HG03095 (cell line): Measurements from ENCODE around the gene HS6ST3.
"Not testable (repeated sequence)": the region's sequence is repeated elsewhere in the genome, so short reads cannot be mapped to it uniquely, and the experiment has no call there.

Source experiments
- ATAC-seq: cut with Tn5 transposase; IDR thresholded peaks from one replicate; pipeline ENCODE4 v1.9.1; 2021; ENCODE audit warnings: moderate library complexity; ENCODE audit not compliant: unreplicated experiment

HS6ST3 gene

DNA sequence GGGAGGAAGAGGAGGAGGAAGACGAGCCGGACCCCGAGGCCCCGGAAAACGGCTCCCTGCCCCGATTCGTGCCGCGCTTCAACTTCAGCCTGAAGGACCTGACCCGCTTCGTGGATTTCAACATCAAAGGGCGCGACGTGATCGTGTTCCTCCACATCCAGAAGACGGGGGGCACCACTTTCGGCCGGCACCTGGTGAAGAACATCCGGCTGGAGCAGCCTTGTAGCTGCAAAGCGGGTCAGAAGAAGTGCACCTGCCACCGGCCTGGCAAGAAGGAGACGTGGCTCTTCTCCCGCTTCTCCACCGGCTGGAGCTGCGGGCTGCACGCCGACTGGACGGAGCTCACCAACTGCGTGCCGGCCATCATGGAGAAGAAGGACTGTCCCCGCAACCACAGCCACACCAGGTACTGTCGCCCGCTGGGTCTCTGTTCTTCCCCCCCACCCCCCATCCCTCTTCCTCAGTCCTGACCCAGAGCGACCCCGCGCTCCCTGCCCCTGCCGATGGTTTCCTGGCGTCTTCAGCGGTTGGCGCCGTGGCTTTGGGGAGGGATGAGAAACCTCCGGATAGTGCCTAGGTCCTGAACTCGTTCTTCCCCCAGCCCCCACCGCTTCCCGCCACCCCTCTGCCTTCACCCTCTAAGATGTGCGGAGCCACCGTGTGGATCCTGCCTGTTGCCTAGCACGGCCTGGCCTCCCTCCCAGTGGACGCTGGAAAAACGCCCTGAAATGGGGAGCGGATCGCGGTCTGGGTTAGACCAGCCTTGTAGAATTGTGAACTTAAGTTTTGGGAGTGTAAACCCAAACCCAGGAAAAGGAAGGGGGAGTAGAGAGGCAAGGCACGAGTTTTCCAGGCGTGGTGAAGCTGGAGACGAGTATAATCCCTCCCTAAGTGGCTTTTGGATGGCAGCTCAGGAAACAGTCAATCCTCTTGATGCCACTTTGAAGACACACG is 1.5 kb downstream of the HS6ST3 start:
- no peak for ATAC-seq

DNA sequence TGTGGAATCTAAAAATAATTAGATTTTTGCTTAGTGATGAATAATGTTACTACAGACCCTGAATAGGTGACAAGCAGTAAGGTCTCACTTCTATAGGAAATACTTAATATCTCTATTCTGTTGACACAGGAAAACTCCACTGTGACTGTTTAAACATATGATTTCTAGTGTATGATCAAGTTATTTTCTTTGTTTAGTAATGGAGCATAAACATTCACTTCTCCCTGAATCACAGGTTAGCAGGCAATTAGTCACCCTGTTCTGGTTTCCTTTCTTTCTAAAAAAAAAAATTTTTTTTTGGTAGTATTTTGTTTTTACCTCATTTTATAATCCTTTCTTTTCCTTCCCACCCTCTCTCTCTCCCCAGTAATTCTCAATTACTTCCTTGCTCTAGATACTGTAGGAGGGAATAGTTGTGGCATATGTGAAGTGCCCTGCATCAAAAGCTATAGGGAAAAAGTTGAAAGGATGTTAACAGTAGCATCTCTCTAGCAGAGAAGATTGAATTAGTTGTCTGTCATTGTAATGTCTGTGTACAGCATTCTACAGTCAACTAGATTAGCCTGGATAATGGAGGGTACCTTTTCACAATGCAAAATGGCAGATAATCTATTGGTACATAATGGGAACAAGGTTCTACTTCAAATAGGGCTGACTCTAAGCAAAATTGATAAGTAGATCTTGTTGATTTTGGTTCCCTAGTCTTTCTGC is 3.5 kb downstream of the HS6ST3 start:
- no peak for ATAC-seq

GRCh38 chr13:96100457-96101220 is 10.7 kb downstream of the HS6ST3 start:
- ATAC-seq, result no peak

DNA sequence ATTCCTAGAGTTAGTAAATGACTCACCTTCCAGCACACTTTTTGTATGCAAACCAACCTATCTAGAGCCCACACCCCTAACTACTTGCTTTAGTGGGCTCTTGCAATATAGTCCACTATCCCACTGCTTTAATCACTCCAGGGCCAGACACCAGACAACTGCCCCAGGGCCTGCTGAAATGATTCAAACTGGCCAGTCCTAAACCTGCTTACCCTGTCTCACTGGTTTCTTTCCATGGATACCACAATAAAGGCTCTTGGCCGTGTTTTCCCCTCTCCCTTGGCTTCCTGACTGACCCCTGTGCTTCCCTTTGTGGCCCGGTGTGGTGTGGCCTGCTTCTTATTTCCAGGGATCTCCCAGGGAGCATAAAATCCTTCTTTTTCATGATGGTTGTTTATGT is 14.6 kb downstream of the HS6ST3 start:
- no peak for ATAC-seq

- not testable (repeated sequence) for ATAC-seq
Measured at GRCh38 chr13:96108072-96108471, 18.2 kb downstream of the HS6ST3 start.

DNA sequence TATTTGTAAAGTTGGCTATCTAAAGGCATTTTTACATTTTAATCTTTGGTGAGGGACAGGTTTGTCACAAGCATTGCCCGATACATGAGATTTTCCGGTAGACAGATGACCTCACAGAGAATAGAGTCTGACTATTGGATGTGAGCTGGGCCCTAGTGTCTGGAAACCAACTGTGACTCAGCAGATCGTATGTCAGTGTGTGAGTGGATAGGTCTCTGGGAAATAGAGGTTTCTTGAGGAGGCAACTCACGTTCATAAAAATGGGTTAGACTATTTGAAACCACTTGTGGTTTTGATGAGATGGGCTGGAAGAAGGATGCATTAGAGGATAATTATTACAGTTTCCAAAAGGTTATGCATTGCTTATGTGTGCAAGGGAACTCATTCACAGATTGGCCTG is 19.2 kb downstream of the HS6ST3 start:
- no peak for ATAC-seq

- no peak for ATAC-seq
Measured at GRCh38 chr13:96112936-96113335, 23.0 kb downstream of the HS6ST3 start.

DNA sequence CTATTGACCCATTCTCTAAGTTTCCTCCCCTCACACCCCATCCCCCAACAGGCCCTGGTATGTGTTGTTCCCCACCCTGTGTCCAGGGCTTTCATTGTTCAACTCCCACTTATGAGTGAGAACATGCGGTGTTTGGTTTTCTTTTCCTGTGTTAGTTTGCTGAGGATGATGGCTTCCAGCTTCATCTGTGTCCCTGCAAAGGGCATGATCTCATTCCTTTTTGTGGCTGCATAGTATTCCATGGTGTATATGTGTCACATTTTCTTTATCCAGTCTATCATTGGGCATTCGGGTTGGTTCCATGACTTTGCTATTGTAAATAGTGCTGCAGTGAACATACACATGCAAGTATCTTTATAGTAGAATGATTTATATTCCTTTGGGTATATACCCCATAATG is 25.5 kb downstream of the HS6ST3 start:
- ATAC-seq, result not testable (repeated sequence)

GRCh38 chr13:96119921-96120320 is 30.0 kb downstream of the HS6ST3 start:
- ATAC-seq, result no peak

DNA sequence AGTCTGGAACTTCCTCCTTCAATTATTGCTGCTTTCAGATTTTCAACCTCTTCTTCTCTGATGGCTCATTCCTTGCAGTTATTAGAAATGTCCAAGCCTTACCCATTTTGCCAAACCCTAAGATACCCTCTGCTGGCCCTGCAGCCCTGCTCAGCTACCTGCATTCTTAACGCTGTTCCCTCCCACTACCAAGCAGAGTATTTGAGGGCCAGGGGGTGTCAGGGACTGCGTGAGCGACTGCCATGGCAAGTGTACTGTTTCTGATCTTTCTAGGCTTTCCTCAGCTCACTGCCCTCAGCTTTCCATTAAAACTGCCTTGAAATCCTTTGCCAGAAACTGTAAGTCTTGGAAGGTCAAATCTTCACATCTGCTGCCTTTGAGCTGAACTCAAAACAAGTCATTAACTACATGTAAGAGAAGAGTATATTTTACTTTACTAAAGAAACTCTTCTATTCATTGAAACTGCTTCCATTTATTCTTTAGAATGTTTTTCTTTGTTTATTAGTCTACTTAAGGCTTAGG is 41.0 kb downstream of the HS6ST3 start:
- no peak for ATAC-seq

- ATAC-seq, result no peak
Measured at GRCh38 chr13:96141032-96141431, 51.1 kb downstream of the HS6ST3 start.

GRCh38 chr13:96159725-96160124 is 69.8 kb downstream of the HS6ST3 start:
- no peak for ATAC-seq

GRCh38 chr13:96161141-96161540 is 71.2 kb downstream of the HS6ST3 start:
- no peak for ATAC-seq

- ATAC-seq, result no peak
Measured at GRCh38 chr13:96165840-96166239, 75.9 kb downstream of the HS6ST3 start.

GRCh38 chr13:96172066-96172465 is 82.2 kb downstream of the HS6ST3 start:
- ATAC-seq, result no peak

GRCh38 chr13:96178759-96179158 is 88.9 kb downstream of the HS6ST3 start:
- no peak for ATAC-seq

GRCh38 chr13:96179309-96179708 is 89.4 kb downstream of the HS6ST3 start:
- ATAC-seq, result no peak

DNA sequence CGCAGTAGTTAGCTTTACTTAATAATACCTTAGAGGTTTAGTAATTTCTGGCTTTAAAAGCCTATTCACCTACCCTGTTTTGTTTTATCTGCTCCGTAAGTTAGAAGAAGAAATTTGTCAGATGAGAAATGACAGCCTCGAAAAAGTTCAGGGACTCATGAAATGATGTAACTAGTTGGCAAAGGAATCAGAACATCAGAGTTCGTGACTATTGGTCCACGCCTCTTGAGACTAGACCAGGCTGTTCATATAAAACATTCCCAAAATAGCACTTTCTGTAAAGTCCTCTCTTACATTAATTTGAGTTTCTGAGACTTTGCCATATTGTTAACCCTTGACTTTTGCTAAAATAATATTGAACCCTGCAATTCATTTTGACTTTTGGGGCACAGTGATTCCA is 92.0 kb downstream of the HS6ST3 start:
- no peak for ATAC-seq

DNA sequence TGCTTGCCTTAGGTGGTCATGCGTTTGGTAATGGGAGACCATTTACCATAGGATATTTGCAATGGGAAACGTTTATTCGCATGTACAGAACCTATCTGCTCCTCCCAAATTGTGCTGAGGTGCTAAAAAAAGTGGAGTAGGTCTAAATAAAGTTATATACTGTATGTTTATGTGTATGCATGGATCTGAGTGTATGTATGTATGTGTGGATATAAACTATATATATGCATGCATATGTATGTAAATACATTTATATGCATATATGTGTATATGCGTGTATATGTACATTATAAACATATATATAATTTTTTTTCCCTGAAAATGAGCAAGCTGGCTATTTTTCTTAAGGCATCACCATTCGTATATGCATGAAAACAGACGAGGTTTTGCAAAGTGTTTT is 95.9 kb downstream of the HS6ST3 start:
- no peak for ATAC-seq

GRCh38 chr13:96191367-96191766 is 101.5 kb downstream of the HS6ST3 start:
- no peak for ATAC-seq

GRCh38 chr13:96193728-96194310 is 103.9 kb downstream of the HS6ST3 start:
- ATAC-seq, result no peak
